SU-DHL-6 (cell line): ENCODE results near the gene LHFPL3.

Experiments
- H2AFZ ChIP-seq: fragments of 200-600 bp; sonication (generic); 2 replicates; pipeline ENCODE4 v1.6.1; 2014; ENCODE audit warnings: low read depth, mild to moderate bottlenecking, moderate library complexity, mixed read lengths, antibody characterized with exemption, low read length; ENCODE audit not compliant: severe bottlenecking
- H3F3A ChIP-seq: fragments of 200-600 bp; shearing (Covaris generic); 2 replicates; pipeline ENCODE4 v1.6.0; 2016; ENCODE audit warnings: antibody characterized with exemption, mild to moderate bottlenecking; ENCODE audit not compliant: insufficient read depth
- H3K27ac ChIP-seq: fragments of 200-600 bp; sonication (generic); 2 replicates; pipeline ENCODE4 v1.5.1; 2016; ENCODE audit warnings: low read depth, mild to moderate bottlenecking, low read length, moderate library complexity, mixed read lengths
- H3K27me3 ChIP-seq: fragments of 200-600 bp; sonication (generic), shearing (Covaris generic); 2 replicates; pipeline ENCODE4 v1.6.0; 2014; ENCODE audit warnings: mild to moderate bottlenecking, low read length
- H3K36me3 ChIP-seq: fragments of 200-600 bp; sonication (generic); 2 replicates; pipeline ENCODE4 v1.6.1; 2014; ENCODE audit warnings: mild to moderate bottlenecking, low read length, mixed read lengths
- H3K4me2 ChIP-seq: fragments of 300-600, 200-600 bp; shearing (Covaris generic), sonication (generic); 2 replicates; pipeline ENCODE4 v1.6.0; 2014; ENCODE audit warnings: low read length, low read depth, mild to moderate bottlenecking; ENCODE audit not compliant: poor library complexity, severe bottlenecking
- H3K4me3 ChIP-seq: fragments of 200-600 bp; sonication (generic); 2 replicates; pipeline ENCODE4 v1.5.1; 2014; ENCODE audit warnings: antibody characterized with exemption, low read length, mild to moderate bottlenecking, mixed read lengths; ENCODE audit not compliant: insufficient read depth, poor library complexity, severe bottlenecking
- H3K79me2 ChIP-seq: fragments of 200-600 bp; sonication (generic); 2 replicates; pipeline ENCODE4 v1.6.1; 2014; ENCODE audit warnings: mild to moderate bottlenecking, low read length, moderate library complexity; ENCODE audit not compliant: insufficient read depth
- H3K9ac ChIP-seq: fragments of 200-600 bp; sonication (generic); 2 replicates; pipeline ENCODE4 v1.7.0; 2014; ENCODE audit warnings: mild to moderate bottlenecking, low read length
- H3K9me2 ChIP-seq: fragments of 200-600 bp; sonication (generic); replicated peaks from 2 replicates; pipeline ENCODE4 v1.6.1; 2014; ENCODE audit warnings: low read length; ENCODE audit not compliant: insufficient read depth
- H3K9me3 ChIP-seq: fragments of 200-600 bp; sonication (generic); 2 replicates; pipeline ENCODE4 v1.6.1; 2014; ENCODE audit warnings: low read length, mixed read lengths; ENCODE audit not compliant: insufficient read depth
- H4K20me1 ChIP-seq: fragments of 200-600 bp; sonication (generic); 2 replicates; pipeline ENCODE4 v1.6.1; 2014; ENCODE audit warnings: low read depth, mild to moderate bottlenecking, antibody characterized with exemption, low read length, moderate library complexity, mixed read lengths
- CTCF ChIP-seq: fragments of 200-600 bp; sonication (generic); IDR thresholded peaks from one replicate; pipeline ENCODE4 v1.5.1; 2017; ENCODE audit warnings: antibody characterized with exemption, mild to moderate bottlenecking, low read length, moderate library complexity; ENCODE audit not compliant: insufficient read depth, poor library complexity, severe bottlenecking
- EZH2phosphoT487 ChIP-seq: fragments of 200-600 bp; sonication (generic), shearing (Covaris generic); conservative IDR thresholded peaks from 2 replicates; pipeline ENCODE4 v1.6.1; 2018; ENCODE audit warnings: mild to moderate bottlenecking, antibody characterized with exemption, low read length, moderate library complexity, mixed read lengths

The LHFPL3 gene

GRCh38 chr7:104386943-104387342 lies 58.5 kb downstream of the LHFPL3 start:
- TF ChIP-seq CTCF, result no peak

GRCh38 chr7:104388222-104388621 lies 59.8 kb downstream of the LHFPL3 start:
- H3K9ac ChIP-seq, result no peak overlapping the region
- H3K27me3 ChIP-seq, result no peaks in the 10 kb centered on the region
- TF ChIP-seq CTCF (no peak), EZH2phosphoT487 (no peak)
- H2AFZ ChIP-seq, result no peak overlapping the region
- no peaks in the 10 kb centered on the region for H3F3A ChIP-seq
- no peaks in the 10 kb centered on the region for H3K79me2 ChIP-seq
- H3K4me2 ChIP-seq, result no peak overlapping the region
- H3K9me3 ChIP-seq, result no peaks in the 10 kb centered on the region
- H3K4me3 ChIP-seq, result no peak overlapping the region
- H3K9me2 ChIP-seq, result no peaks in the 10 kb centered on the region
- H3K36me3 ChIP-seq, result no peaks in the 10 kb centered on the region
- no peak overlapping the region for H3K27ac ChIP-seq
- H4K20me1 ChIP-seq, result no peaks in the 10 kb centered on the region

More at GRCh38 chr7:104386943-104387342, 58.5 kb downstream of the LHFPL3 start:
- H3K4me2 ChIP-seq, result no peak overlapping the region
- no peaks in the 10 kb centered on the region for H3K79me2 ChIP-seq
- no peaks in the 10 kb centered on the region for H4K20me1 ChIP-seq
- no peak overlapping the region for H3K27ac ChIP-seq
- no peaks in the 10 kb centered on the region for H3K27me3 ChIP-seq
- no peaks in the 10 kb centered on the region for H3K9me3 ChIP-seq
- no peaks in the 10 kb centered on the region for H3K9me2 ChIP-seq
- H3K4me3 ChIP-seq, result no peak overlapping the region
- H3K36me3 ChIP-seq, result no peaks in the 10 kb centered on the region
- no peaks in the 10 kb centered on the region for H3F3A ChIP-seq
- H3K9ac ChIP-seq, result no peak overlapping the region
- no peak overlapping the region for H2AFZ ChIP-seq

GRCh38 chr7:104395162-104395561 lies 66.8 kb downstream of the LHFPL3 start:
- Histone ChIP-seq H2AFZ (no peak overlapping the region), H3K27me3 (no peaks in the 10 kb centered on the region), H3K9me3 (no peaks in the 10 kb centered on the region), H3K9ac (no peak overlapping the region), H3K27ac (no peak overlapping the region), H3F3A (no peaks in the 10 kb centered on the region), H3K4me3 (no peak overlapping the region), H4K20me1 (no peaks in the 10 kb centered on the region), H3K4me2 (no peak overlapping the region), H3K9me2 (no peaks in the 10 kb centered on the region), H3K79me2 (no peaks in the 10 kb centered on the region), H3K36me3 (no peaks in the 10 kb centered on the region)
- no peak for TF ChIP-seq EZH2phosphoT487
- TF ChIP-seq CTCF, result no peak

- H3K27me3 ChIP-seq, result no peaks in the 10 kb centered on the region
- no peaks in the 10 kb centered on the region for H3K36me3 ChIP-seq
- no peak overlapping the region for H2AFZ ChIP-seq
- no peak overlapping the region for H3K9ac ChIP-seq
- H3K4me2 ChIP-seq, result no peak overlapping the region
- no peaks in the 10 kb centered on the region for H3K9me2 ChIP-seq
- no peak overlapping the region for H3K4me3 ChIP-seq
- no peak overlapping the region for H3K27ac ChIP-seq
- no peaks in the 10 kb centered on the region for H4K20me1 ChIP-seq
- no peak for TF ChIP-seq EZH2phosphoT487
- no peaks in the 10 kb centered on the region for H3K9me3 ChIP-seq
- no peaks in the 10 kb centered on the region for H3F3A ChIP-seq
- no peaks in the 10 kb centered on the region for H3K79me2 ChIP-seq
Observed at GRCh38 chr7:104397442-104397841, 69.0 kb downstream of the LHFPL3 start.
